A673 (cell line): ENCODE results near the gene ALDH3B1.
"Not testable (repeated sequence)": the region's sequence is repeated elsewhere in the genome, so short reads cannot be mapped to it uniquely, and the experiment has no call there.

ENCODE experiments used
- CTCF ChIP-seq: fragments of 300-800, 200-600 bp; sonication (generic); conservative IDR thresholded peaks from 2 replicates; pipeline ENCODE4 v1.5.1; 2017; ENCODE audit warnings: low read depth, mild to moderate bottlenecking, antibody characterized with exemption, low read length, moderate library complexity, mixed read lengths
- EZH2 ChIP-seq: fragments of 200-600 bp; sonication (generic); IDR thresholded peaks from 2 replicates; pipeline ENCODE4 v1.6.1; 2017; ENCODE audit warnings: borderline replicate concordance, low read depth, mild to moderate bottlenecking, mixed read lengths, antibody characterized with exemption, low read length; ENCODE audit not compliant: poor library complexity, severe bottlenecking

GRCh38 chr11:67993821-67994220, 16.3 kb upstream of the ALDH3B1 start:
- peak; percentile 63 for TF ChIP-seq CTCF
- not testable (repeated sequence) for TF ChIP-seq EZH2
